IPS-11a (cell line): ENCODE measurements around the gene AGAP2.
"Not testable (repeated sequence)": the region's sequence is repeated elsewhere in the genome, so short reads cannot be mapped to it uniquely, and the experiment has no call there.

Source experiments
- H3K4me3 ChIP-seq: one replicate; pipeline ENCODE4 v1.5.1; 2013; ENCODE audit warnings: low read depth, low read length, control low read depth

AGAP2 gene

DNA sequence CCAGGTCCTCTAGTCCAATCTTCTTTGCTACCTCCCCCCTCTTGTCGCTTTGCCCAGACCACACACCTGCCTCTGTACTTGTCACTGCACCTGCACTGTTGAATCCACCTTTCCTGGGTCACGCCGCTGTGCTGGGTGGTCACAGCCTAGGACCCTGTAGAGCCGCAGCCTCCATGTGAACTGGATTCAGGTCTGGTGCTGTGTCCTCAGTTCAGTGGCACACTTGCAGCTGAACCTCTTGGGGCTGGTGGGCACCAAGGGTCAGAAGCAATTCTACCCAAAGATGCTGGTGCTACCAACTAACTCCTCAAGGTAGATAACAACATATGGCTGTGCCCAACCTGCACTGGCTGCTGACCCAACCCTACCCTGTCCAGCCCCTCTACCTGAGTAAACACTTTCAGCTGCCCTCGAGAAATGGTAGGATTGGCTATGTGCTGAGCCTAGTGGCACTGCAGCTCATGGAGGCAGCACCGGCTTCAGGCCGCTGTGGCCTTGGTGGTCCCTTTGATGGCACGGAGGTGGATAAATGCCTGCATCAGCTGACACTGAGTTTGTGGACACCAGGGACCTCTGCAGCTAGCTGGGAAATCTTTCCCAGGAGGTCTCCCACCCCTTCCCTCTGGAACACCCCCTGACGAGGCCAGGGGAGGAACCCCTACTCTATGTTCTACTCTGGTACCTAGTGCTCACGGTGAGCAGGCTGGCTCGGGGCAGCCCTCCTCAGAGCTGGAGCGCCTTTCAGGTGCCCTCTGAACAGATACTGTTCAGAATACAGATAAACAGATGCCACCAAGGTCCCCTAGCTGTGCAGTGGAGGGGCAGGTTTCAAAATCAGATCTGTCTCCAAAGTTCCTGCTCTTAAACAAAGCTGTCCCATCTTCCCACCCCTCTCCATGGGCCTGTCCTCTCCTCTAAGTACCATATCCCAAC is 14.3 kb downstream of the AGAP2 start:
- no peak overlapping the region for H3K4me3 ChIP-seq

DNA sequence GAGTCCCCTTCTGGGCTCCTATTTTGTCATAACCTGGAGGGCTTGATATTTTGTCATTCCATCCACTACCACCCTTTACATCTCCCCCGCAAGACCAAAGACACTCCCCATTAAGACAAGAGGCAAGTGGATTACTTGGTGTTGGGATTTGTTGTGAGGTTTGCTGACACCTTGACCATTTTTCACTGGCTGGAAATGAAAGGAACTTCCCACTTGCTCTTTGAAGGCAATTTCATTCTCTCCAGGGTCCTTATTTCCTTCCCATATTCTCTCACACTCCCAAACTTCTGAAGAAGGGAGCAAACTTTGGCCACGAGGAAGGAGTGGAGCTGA is 14.9 kb downstream of the AGAP2 start:
- no peak overlapping the region for H3K4me3 ChIP-seq

GRCh38 chr12:57722716-57723629 is 15.6 kb downstream of the AGAP2 start:
- no peak overlapping the region for H3K4me3 ChIP-seq

DNA sequence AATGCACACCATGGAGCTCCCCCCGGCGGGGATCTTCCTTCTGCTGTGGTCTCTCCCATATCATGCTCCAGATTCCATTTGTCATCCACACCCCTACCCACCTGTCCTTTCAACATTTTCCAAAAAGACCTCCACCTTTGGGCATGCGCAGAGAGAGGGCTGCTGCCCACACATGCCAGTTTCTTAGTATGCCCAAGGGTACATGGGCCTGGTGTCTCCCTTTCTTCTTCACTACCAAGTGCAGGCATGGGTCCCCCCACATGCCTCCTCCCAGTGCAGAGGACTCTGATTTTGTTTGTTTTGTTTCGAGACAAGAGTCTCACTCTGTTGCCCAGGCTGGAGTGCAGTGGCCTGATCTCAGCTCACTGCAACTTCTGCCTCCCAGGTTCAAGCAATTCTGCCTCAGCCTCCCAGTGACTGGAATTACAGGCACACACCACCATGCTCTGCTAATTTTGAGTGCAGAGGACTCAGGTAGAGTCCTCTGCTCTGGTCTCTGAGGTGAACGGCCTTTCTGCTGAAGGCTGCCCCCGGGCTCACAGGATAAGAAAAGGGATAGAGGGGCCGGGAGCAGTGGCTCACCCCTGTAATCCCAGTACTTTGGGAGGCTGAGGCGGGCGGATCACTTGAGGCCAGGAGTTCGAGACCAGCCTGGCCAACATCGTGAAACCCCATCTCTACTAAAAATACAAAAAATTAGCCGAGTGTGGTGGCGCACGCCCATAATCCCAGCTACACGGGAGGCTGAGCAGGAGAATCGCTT is 16.5 kb downstream of the AGAP2 start:
- not testable (repeated sequence) for H3K4me3 ChIP-seq

DNA sequence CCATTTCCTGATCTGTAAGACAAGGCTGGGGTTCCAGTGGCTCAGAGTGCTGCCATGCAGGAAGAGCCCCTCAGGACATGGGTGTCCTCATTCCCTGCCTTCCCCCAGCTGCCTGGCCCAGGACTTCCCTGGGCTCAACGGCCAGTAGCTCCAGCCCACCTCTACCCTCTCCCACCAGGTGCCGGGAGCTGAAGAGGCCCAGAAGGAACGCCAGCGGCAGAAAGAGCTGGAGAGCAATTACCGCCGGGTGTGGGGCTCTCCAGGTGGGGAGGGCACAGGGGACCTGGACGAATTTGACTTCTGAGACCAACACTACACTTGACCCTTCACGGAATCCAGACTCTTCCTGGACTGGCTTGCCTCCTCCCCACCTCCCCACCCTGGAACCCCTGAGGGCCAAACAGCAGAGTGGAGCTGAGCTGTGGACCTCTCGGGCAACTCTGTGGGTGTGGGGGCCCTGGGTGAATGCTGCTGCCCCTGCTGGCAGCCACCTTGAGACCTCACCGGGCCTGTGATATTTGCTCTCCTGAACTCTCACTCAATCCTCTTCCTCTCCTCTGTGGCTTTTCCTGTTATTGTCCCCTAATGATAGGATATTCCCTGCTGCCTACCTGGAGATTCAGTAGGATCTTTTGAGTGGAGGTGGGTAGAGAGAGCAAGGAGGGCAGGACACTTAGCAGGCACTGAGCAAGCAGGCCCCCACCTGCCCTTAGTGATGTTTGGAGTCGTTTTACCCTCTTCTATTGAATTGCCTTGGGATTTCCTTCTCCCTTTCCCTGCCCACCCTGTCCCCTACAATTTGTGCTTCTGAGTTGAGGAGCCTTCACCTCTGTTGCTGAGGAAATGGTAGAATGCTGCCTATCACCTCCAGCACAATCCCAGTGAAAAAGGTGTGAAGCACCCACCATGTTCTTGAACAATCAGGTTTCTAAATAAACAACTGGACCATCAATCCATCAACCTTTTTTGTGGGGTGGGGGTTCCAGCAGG is 17.6 kb downstream of the AGAP2 start:
- H3K4me3 ChIP-seq = no peak overlapping the region

- H3K4me3 ChIP-seq = no peak overlapping the region
Observed at GRCh38 chr12:57719777-57720605, 18.6 kb downstream of the AGAP2 start.

- H3K4me3 ChIP-seq = no peak overlapping the region
Observed at GRCh38 chr12:57718641-57719528, 19.7 kb downstream of the AGAP2 start.

- no peak overlapping the region for H3K4me3 ChIP-seq
Observed at GRCh38 chr12:57717846-57718640, 20.5 kb downstream of the AGAP2 start.

DNA sequence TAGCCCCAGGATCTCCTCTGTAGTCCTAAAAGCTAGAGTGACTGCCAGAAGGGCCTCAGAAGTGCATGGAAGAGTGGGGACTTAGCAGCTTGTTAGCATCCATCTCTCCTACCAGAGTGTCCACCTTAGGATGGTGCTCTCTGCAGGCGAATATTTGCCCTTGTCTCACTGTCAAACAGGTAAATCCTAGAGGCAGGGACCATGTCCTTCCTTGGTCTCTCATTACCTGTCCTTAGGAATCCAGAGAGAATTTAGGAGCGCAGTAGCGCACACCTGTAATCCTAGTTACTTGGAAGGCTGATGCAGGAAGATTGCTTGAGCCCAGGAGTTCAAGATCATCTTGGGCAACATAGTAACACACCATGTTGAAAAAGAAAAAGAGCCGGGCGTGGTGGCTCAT is 21.4 kb downstream of the AGAP2 start:
- H3K4me3 ChIP-seq = no peak overlapping the region

- no peak overlapping the region for H3K4me3 ChIP-seq
Observed at GRCh38 chr12:57716305-57716704, 22.2 kb downstream of the AGAP2 start.

GRCh38 chr12:57715786-57716185 is 22.8 kb downstream of the AGAP2 start:
- H3K4me3 ChIP-seq = no peak overlapping the region

- not testable (repeated sequence) for H3K4me3 ChIP-seq
Observed at GRCh38 chr12:57715036-57715748, 23.4 kb downstream of the AGAP2 start.

DNA sequence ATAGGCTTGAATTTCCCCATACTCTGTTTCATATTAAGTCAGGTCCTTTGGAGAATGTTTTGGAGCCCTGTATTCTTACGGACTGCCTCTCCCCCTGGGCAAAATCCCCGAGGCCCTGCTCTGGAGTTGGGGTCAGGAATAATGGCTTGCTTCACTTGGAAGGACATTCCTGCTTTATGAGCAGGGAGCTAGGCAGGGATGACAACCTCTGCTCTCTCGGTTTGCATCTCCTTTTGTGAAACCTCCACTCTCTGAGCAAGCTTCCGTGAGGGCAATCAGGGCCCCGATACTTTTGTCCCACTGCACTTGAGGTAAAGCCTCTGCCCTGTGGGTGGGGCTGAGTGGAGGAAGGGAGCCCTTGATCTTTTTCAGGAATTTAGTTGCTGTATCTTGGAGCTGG is 25.3 kb downstream of the AGAP2 start:
- no peak overlapping the region for H3K4me3 ChIP-seq

DNA sequence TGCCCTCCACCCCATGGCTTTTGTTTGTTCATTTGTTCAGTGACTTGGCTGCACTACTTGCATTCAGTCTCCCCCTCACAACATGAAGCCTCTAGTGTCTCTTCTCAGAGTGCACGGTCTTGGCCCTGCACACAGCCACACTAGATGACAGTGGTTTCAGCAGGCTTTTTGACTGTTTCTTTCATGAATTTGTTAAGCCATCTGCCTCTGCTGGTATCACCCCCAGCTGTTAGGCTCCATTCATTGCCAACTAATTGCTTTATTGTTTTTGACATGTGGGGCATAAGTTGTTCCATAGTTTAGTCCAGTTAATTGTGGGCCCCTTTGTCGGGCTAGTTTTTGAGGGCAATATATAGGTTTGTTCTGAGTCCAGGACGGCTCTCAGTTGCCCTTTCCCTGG is 25.8 kb downstream of the AGAP2 start:
- no peak overlapping the region for H3K4me3 ChIP-seq

GRCh38 chr12:57708296-57708695 is 30.2 kb downstream of the AGAP2 start:
- no peak overlapping the region for H3K4me3 ChIP-seq

DNA sequence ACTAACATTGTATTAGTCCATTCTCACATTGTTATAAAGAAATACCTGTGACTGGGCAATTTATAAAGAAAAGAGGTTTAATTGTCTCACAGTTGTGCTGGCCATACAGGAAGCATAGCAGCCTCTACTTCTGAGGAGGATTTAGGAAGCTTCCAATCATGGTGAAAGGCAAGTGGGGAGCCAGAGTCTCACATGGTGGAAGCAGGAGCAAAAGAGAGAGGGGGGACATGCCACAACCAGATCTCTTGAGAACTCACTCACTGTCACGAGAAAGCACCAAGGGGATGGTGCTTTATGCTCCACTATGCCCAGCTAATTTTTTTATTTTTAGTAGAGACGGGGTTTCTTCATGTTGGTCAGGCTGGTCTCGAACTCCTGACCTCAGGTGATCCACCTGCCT is 31.3 kb downstream of the AGAP2 start:
- H3K4me3 ChIP-seq = no peak overlapping the region

DNA sequence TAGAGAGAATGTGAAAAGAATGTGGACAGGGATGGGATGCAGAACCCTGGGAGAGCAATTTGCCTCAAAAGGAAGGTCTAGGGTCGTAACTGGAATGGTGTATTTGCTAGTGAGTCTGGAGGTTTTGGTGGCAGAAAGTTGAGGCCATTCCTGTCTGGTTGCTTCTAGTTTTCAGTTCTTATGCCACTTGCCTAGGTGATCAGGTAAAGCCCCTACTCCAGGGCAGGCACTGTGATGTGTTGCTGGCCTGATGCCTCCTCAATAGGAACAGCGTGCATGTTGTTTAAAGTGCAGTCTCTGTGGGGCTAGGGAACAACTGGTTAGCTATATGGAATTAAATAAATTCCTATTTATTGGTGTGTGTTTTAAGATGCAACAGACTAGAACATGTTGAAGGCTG is 38.2 kb downstream of the AGAP2 start:
- H3K4me3 ChIP-seq = no peak overlapping the region
